PC-3 (cell line): ENCODE results near the gene CEP97. TPM values are rescaled to one million over a fixed set of nuclear protein-coding genes. Genes with fewer than 3 reads are reported as not detected.

ENCODE experiments used
- ATAC-seq: fragments of 200-7000 bp; cut with Tn5 transposase; 2 replicates; pipeline ENCODE4 v1.9.1; 2020; ENCODE audit warnings: mild to moderate bottlenecking, moderate library complexity
- BruUV-seq: library from RNA; stranded (reverse); fragments of 400-500 nt; replicated peaks from 2 replicates; lab custom pipeline; 2021; lab: Mats Ljungman, UMichigan
- CTCF ChIA-PET: fragments of 300-600 bp; sonication (Branson Sonifier 250); formaldehyde crosslinking; loops from one replicate; lab custom pipeline; 2022; ENCODE audit warnings: antibody characterized with exemption; lab: Charles Lee
- POLR2A ChIA-PET: fragments of 300-600 bp; sonication (Branson Sonifier 250); formaldehyde crosslinking; loops from one replicate; lab custom pipeline; 2022; ENCODE audit warnings: antibody characterized with exemption; ENCODE audit not compliant: unreplicated experiment; lab: Charles Lee
- DNase-seq: peaks from one replicate; pipeline ENCODE4 v3.0.0-alpha.2; 2015
- H2AFZ ChIP-seq: fragments of 300-600 bp; sonication (generic); 2 replicates; pipeline ENCODE4 v1.6.0; 2016; ENCODE audit warnings: antibody characterized with exemption, low read length
- H3F3A ChIP-seq: fragments of 300-600 bp; sonication (generic); one replicate; pipeline ENCODE4 v1.6.0; 2017; ENCODE audit warnings: antibody characterized with exemption, low read length, control low read depth, mild to moderate bottlenecking; ENCODE audit not compliant: unreplicated experiment
- H3K27ac ChIP-seq: fragments of 300-600 bp; sonication (generic); 2 replicates; pipeline ENCODE4 v1.5.1; 2016; ENCODE audit warnings: mild to moderate bottlenecking, low read length
- H3K27me3 ChIP-seq: fragments of 300-600 bp; sonication (generic); 2 replicates; pipeline ENCODE4 v1.6.1; 2016; ENCODE audit warnings: low read length, mixed read lengths
- H3K36me3 ChIP-seq: fragments of 300-600 bp; sonication (generic); 2 replicates; pipeline ENCODE4 v1.6.1; 2016; ENCODE audit warnings: low read depth, mixed run types, low read length, mixed read lengths
- H3K4me1 ChIP-seq: fragments of 300-600 bp; sonication (generic); 2 replicates; pipeline ENCODE4 v1.5.1; 2016; ENCODE audit warnings: low read length; ENCODE audit not compliant: insufficient read depth
- H3K4me2 ChIP-seq: fragments of 300-600 bp; sonication (generic); 2 replicates; pipeline ENCODE4 v1.6.0; 2016; ENCODE audit warnings: low read length
- H3K4me3 ChIP-seq: fragments of 300-600 bp; sonication (generic); 2 replicates; pipeline ENCODE4 v1.5.1; 2016; ENCODE audit warnings: mild to moderate bottlenecking, low read length, mixed read lengths
- H3K79me2 ChIP-seq: fragments of 300-600 bp; sonication (generic); 2 replicates; pipeline ENCODE4 v1.6.1; 2017; ENCODE audit warnings: low read length, mixed read lengths
- H3K9ac ChIP-seq: fragments of 300-600 bp; sonication (generic); 2 replicates; pipeline ENCODE4 v1.6.0; 2016; ENCODE audit warnings: mild to moderate bottlenecking, low read length
- H3K9me2 ChIP-seq: fragments of 300-600 bp; sonication (generic); replicated peaks from 2 replicates; pipeline ENCODE4 v1.6.1; 2016; ENCODE audit warnings: mixed run types, low read length, mixed read lengths
- H3K9me3 ChIP-seq: fragments of 300-600 bp; sonication (generic); 2 replicates; pipeline ENCODE4 v1.6.1; 2016; ENCODE audit warnings: low read length, mixed read lengths
- H4K20me1 ChIP-seq: fragments of 300-600 bp; sonication (generic); 2 replicates; pipeline ENCODE4 v1.6.1; 2016; ENCODE audit warnings: low read length, mixed read lengths
- CTCF ChIP-seq: fragments of 300-600 bp; sonication (generic); conservative IDR thresholded peaks from 2 replicates; pipeline ENCODE4 v1.5.1; 2017; ENCODE audit warnings: antibody characterized with exemption, low read depth, mild to moderate bottlenecking, low read length
- EZH2 ChIP-seq: fragments of 300-600 bp; sonication (generic); IDR thresholded peaks from one replicate; pipeline ENCODE4 v1.6.1; 2017; ENCODE audit warnings: antibody characterized with exemption, mild to moderate bottlenecking, low read length; ENCODE audit not compliant: unreplicated experiment
- EZH2phosphoT487 ChIP-seq: fragments of 300-600 bp; sonication (generic); IDR thresholded peaks from 2 replicates; pipeline ENCODE4 v1.6.1; 2018; ENCODE audit warnings: mild to moderate bottlenecking, antibody characterized with exemption, low read length, borderline replicate concordance
- intact Hi-C: fragments of 100-400 bp; cut with micrococcal nuclease; formaldehyde crosslinking; loops from 2 replicates; pipeline ENCODE4 v1.9.0; 2023
- total RNA-seq: library from RNA; depleted of rRNA; stranded (reverse); fragments of >200 nt; gene quantifications from 2 replicates; pipeline ENCODE4 v1.2.3, GENCODE V29; 2014

CEP97 gene
- total RNA-seq, 1 experiment from 2014 or later, result 12.1 TPM

- Histone ChIP-seq H3K79me2 (no peaks in the 10 kb centered on the region), H3K9me2 (no peaks in the 10 kb centered on the region), H3K27ac (peak overlapping the region; percentile 50), H3F3A (no peaks in the 10 kb centered on the region), H3K9me3 (no peaks in the 10 kb centered on the region), H3K4me3 (no peak overlapping the region), H3K36me3 (no peaks in the 10 kb centered on the region; the same call in 1 of the 2 replicates), H3K27me3 (no peaks in the 10 kb centered on the region), H3K4me1 (peaks cover 31% of the 10 kb centered on the region), H3K4me2 (0 out of 2 replicates have a peak overlapping the region, but pooled peaks have one; percentile 1), H3K9ac (peak overlapping the region; percentile 58), H2AFZ (no peak overlapping the region), H4K20me1 (no peaks in the 10 kb centered on the region)
- DNase-seq (peak; percentile 74), ATAC-seq (peak; percentile 21; the same call in 1 of the 2 replicates)
- ChIA-PET POLR2A (interaction anchor here (0.5 to 0.6 kb wide), 2 partner anchors 360 to 414 kb away, joined by 3 to 5 read pairs; no protein-coding TSS in a partner anchor), CTCF (interaction anchor here (0.6 to 1.1 kb wide), 4 partner anchors 31 to 411 kb away, joined by 3 to 17 read pairs (median 4); no protein-coding TSS in a partner anchor)
- TF ChIP-seq EZH2, result no peak
- peak; percentile 87 for TF ChIP-seq CTCF
- no peak for TF ChIP-seq EZH2phosphoT487
- BruUV-seq, result no TSS peak
- intact Hi-C loops, result loop anchor here (1.0 to 10.0 kb wide), 7 partner anchors 35 to 411 kb away; partner anchors contain the start of gene NFKBIZ
Measured at GRCh38 chr3:101813817-101814440, 89.5 kb downstream of the CEP97 start.

GRCh38 chr3:101814835-101815234 is 90.4 kb downstream of the CEP97 start:
- no peaks in the 10 kb centered on the region; the same call in 1 of the 2 replicates for H3K36me3 ChIP-seq
- H3F3A ChIP-seq, result no peaks in the 10 kb centered on the region
- no TSS peak for BruUV-seq
- H4K20me1 ChIP-seq, result no peaks in the 10 kb centered on the region
- intact Hi-C loops, result loop anchor here (5.0 to 10.0 kb wide), 3 partner anchors 47 to 320 kb away; no protein-coding TSS in a partner anchor
- ChIA-PET CTCF (interaction anchor here (0.5 to 1.0 kb wide), 3 partner anchors 360 to 414 kb away, joined by 3 to 4 read pairs (median 4); no protein-coding TSS in a partner anchor), POLR2A (no interaction called here)
- ATAC-seq (no peak), DNase-seq (no peak)
- no peaks in the 10 kb centered on the region for H3K9me3 ChIP-seq
- no peaks in the 10 kb centered on the region for H3K9me2 ChIP-seq
- H3K4me1 ChIP-seq, result peaks cover 25% of the 10 kb centered on the region
- no peaks in the 10 kb centered on the region for H3K27me3 ChIP-seq
- no peak overlapping the region for H2AFZ ChIP-seq
- no peak overlapping the region for H3K4me2 ChIP-seq
- no peaks in the 10 kb centered on the region for H3K79me2 ChIP-seq
- no peak overlapping the region for H3K4me3 ChIP-seq
- H3K27ac ChIP-seq, result 0 out of 2 replicates have a peak overlapping the region, but pooled peaks have one; percentile 10
- H3K9ac ChIP-seq, result peak overlapping the region; percentile 58; the same call in 1 of the 2 replicates
- TF ChIP-seq CTCF (no peak), EZH2phosphoT487 (no peak), EZH2 (no peak)
